Fibroblast of upper back skin (primary cell): ENCODE data around the gene CFAP20DC.
A peak's percentile ranks its signal among the peaks of the same experiment; 100 is the strongest.
"Not testable (repeated sequence)": the region's sequence is repeated elsewhere in the genome, so short reads cannot be mapped to it uniquely, and the experiment has no call there.

ENCODE experiments used
- DNase-seq: peaks from one replicate; pipeline ENCODE4 v3.0.0-alpha.2; 2013

CFAP20DC gene

DNA sequence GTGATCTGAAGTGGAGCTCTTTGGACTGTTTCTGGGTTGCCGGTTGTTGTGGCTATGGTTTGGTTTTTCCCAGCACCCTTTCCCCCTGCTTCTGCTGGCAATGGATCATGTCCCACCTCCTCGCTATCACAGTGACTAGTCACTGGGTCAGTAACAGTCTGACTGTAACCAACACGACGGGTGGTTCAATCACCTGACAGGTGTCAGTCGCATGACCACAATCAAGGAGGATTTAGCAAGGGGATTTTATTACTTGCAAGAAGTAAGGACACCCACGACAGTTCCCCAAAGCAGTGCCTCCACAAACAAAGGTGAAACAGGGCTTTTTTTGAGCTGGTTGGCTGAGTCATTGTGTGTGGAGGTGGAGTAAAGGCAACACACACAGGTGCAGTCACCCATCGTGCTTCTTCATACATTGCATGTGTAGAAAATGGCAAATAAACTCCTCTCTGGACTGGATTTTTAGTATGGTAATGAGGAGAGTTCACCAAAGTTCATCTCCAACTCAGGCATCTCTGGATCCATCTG is 324.4 kb downstream of the CFAP20DC start:
- no peak for DNase-seq

DNA sequence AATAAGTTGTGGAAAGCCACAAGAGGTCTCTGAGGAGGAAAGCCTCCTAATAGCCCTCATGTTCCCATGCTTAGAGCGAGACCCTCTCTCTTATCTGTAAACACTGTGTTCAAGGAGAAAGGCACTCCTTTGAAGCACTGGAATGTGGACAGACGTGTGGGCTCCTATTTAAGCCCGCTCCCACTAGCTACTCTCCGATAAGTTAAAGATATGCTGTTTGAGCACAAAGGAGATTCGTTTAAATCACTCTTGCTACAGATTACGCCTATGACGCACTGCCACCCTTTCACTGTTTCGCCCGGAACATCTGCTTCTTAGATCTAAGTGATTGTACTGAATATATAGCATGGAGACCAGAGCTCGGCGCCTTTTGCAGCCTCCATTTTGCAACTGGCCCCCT is 325.5 kb downstream of the CFAP20DC start:
- DNase-seq: no peak

GRCh38 chr3:58723173-58723572 is 326.7 kb downstream of the CFAP20DC start:
- peak; percentile 2 for DNase-seq

DNA sequence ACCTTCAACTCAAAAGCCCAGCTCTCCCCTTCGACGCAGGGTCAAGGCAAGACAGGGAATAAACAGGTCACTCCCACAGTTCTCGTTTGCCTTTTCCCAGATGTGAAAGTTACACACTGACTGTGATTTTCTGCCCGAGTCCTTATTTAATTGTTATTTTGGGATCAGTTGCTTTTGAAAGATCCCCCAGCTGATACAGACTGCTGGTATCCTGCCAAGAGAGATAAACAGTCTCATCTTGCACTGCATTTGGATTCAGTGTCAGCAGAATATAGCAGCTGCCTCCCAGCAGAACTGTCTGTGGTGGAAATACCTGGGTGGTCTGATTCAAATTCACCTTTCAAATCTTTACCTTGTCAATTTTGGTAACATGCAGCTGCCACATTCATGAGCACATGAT is 327.3 kb downstream of the CFAP20DC start:
- no peak for DNase-seq

GRCh38 chr3:58720526-58720925 is 329.3 kb downstream of the CFAP20DC start:
- DNase-seq: no peak

- DNase-seq: peak; percentile 5
These were observed 330.1 kb downstream of the CFAP20DC start for GRCh38 chr3:58719684-58720083.

DNA sequence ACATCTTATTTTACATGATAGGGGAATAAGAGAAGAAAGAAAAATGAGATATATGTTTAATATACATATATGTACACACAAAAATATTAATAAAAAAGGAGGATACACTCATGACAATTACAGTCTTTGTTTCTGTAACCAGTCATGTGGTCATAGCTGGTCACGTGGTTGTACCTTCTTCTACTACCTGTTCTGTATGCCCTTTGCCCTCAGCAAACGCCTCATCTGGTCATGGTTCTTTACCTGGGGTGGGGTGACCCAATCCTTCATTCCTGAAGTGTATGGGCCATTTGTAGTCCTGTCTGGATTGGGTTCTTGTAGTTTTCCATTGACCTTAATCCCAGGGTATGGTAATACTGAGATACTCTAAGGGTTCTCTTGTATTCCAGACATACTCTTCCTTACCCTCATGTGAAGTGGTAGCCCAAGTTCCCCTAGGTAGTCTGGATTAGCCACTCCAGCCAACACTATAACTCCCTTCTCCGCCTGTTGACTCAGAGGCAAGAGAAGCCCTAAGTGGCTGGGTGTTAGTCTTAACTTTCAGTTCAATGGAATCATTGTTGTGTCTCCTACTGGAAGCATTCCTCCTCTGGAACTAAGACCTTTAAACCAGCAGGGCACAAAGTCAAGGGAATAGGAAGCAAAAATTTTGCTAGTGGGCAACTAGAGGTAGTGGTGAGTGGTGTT is 336.0 kb downstream of the CFAP20DC start:
- DNase-seq: no peak

DNA sequence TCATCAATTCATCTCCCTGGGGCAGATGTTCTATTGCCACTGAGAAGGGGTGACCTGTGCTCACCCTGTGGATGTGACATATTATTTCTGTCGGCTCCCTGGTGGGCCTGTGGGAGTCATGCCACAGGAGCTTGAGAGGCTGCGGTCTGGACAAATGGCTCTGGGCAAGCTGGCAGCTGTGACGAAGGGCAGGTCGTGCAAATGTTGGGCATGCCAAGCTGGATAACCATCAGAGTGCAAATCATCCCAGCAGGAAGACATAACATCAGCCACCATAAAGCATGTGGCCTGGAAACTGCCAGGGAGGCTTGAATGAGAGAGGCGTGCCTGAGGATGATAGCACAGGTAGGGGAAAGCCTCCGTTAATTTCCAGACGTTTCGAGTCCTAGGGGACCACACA is 338.0 kb downstream of the CFAP20DC start:
- DNase-seq: no peak

- not testable (repeated sequence) for DNase-seq
These were observed 340.8 kb downstream of the CFAP20DC start for GRCh38 chr3:58708983-58709382.

- DNase-seq: no peak
These were observed 341.6 kb downstream of the CFAP20DC start for GRCh38 chr3:58708116-58708791.

DNA sequence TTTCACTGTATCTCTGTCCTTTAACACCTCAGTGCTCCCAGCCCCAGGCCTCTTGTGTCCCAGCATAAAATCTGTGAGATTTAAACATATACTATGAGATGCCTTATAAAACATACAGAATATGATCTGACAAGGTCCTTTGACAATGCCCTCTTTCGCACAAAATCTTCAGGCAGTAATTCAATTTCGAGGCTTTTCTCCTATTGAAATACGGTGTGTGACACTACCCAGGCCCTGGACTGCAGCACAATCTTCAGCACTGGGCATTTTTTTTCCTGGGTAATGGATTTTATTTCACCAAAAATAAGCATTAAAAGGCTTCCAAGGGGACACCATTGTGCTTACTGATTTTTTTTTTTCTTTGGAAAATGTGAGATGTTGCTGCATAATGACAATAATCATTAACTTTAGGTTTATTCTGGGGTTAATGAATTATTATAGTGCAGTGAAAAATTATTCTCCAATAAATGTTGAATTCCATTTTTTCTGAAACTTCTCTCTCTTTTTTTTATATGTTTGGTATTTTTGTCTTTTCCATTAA is 342.4 kb downstream of the CFAP20DC start:
- no peak for DNase-seq

DNA sequence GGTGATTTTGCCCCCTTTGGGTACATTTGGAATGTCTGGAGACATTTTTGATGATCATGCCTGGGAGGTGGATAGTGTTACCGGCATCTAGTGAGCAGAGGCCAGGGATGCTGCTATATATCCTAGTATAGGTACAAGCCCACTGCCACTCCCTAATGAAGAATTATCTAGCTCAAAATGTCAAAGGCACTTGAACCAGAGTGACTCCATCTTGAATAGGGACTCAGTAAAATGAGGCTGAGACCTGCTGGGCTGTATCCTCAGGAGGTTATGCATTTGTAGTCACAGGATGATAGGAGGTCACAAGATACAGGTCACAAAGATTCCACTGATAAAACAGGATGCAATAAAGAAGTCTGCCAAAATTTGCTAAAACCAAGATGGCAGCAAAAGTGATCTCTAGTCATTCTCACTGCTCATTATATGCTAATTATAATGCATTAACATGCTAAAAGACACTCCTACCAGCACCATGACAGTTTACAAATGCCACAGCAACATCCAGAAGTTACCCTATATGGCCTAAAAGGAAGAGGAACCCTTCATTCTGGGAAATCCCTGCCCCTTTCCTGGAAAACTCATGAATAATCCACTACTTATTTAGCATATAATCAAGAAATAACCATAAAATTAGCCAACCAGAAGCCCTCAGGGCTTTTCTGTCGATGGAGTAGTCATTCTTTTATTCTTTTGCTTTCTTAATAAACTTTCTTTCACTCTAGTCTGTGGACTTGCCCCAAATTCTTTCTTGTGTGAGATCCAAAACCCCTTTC is 343.2 kb downstream of the CFAP20DC start:
- DNase-seq: no peak

DNA sequence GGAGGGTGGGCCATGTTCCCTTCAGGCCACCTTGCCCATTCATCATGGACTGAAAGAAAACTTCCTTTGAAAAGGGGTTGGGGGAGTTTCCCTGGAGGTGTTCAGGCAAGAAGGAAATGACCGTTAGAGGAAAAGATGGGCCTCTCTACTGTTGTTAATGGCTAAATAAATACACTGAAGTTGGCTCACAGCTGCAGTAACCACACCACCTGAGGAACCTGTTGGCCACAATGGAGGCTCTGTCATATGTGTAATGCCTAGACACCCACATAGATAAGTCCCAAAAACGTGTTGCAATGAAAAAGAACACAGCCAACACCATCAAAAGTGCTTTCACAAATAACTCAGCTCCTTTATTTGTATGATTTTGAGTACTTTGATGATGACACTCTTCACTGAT is 345.1 kb downstream of the CFAP20DC start:
- DNase-seq: no peak

DNA sequence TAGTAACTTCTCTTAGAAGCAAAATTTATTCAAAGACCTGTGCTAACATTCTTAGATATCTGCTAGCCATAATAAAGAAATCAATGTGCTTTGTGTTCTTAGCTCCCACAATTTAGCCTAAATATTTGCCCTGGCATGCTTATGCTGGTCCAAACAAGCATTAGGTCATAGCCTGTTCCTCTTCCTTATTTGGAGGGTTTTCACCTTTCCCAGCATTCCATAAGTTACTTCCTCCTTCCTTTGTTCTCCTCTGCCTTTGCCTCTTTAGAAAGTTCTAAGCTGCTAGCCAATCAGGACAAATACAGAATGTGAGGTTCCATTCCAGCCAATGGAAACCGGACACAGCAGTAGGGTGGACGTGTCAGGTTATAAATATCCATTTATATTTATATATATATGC is 345.5 kb downstream of the CFAP20DC start:
- DNase-seq: not testable (repeated sequence)

DNA sequence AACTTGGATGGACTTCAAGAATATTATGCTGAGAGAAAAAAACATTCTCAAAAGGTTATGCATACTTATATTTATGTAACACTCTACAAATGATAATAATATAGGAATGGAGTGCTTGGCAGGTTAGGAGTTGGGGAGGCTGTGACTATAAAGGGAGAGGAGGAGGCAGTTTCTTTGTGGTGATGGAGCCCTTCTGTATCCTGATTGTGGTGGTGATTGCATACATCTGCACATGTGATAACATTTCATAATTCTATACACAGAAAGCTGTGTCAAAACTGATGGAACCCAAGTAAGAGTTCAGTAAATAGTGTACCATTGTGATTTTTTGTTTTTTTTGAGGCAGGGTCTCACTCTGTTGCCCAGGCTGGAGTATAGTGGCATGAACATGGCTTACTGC is 351.6 kb downstream of the CFAP20DC start:
- no peak for DNase-seq

- no peak for DNase-seq
These were observed 352.3 kb downstream of the CFAP20DC start for GRCh38 chr3:58697561-58697960.

DNA sequence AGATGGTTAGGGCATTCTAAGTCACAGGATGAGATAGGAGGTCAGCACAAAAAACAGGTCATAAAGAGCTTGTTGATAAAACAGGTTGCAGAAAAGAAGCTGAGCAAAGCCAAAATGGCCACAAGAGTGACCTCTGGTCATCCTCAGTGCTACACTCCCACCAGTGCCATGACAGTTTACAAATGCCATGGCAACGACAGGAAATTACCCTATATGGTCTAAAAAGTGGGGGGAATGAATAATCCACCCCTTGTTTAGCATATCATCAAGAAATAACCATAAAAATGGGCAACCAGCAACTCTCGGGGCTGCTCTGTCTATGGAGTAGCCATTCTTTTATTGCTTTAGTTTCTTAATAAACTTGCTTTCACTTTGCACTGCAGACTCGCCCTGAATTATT is 353.0 kb downstream of the CFAP20DC start:
- DNase-seq: not testable (repeated sequence)

- DNase-seq: no peak
These were observed 353.7 kb downstream of the CFAP20DC start for GRCh38 chr3:58696093-58696492.

GRCh38 chr3:58695284-58695683 is 354.5 kb downstream of the CFAP20DC start:
- DNase-seq: not testable (repeated sequence)

DNA sequence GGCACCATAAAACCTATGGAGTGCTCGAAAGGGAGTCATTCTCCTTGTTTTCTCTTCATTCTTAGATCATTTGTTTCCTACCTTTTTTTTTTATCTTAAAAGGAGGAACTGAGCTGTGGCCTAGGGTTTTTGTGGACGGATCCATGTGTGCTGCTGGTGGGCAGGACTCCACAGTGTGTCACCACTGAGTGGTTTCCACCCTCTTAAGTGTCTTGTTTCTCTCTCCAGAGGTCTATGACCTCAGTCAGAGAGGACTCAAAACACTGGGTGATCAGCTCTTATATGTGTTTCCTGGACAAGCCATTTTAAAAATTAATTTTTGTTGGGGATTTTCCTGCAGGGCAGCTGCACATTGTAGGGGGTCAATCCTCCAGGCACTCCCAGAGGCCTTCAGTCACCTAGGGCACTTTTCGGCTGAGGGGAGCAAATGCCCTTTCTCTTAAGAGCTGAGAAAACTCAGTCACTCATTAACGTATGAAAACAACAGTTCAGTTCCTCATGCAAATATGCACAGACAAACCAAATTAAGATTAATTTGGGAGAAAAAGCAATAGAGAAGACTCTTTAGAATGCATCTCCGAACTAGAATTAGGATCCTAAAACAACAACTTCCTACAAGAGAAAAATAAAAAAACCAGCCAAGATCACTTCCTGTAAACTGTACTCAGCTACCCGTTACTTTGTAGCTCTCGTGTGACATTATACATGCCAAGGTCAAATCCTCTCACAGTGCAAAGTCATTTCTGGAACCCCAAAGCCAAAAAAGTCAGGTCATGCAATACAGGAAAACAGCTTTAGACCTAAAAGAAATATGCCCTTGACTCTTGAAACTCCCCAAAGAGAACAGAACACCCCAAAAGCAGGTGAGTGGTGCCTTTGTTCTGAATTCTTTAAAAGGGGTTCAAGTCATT is 355.6 kb downstream of the CFAP20DC start:
- no peak for DNase-seq

DNA sequence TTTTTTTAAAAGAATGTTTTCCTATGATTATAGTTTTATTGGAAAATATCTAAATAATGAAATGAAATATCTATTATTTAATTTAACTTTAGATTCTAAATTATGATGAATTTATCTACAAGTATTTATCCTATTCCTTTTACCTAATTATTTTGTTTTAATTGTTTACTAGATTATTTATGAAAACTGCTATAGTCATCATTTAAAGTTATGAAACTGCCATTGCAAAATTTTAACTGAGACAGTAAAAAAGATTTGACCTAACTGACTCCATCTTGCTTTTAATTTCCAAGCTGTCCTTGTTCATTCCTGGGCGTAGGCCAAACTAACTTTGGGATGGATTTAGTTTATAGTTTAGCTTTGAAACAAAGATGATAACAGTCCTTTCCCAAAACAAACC is 357.3 kb downstream of the CFAP20DC start:
- DNase-seq: no peak
